Fibroblast of lung (primary cell): Measurements from ENCODE around the gene LMX1A. TPM values are rescaled to one million over a fixed set of nuclear protein-coding genes. Genes with fewer than 3 reads are reported as not detected.

ENCODE experiments used
- DNase-seq, 2 donors: peaks; one replicate each; pipeline versions ENCODE4 v3.0.0 to v3.0.0-alpha.2; 2010; ENCODE audit warnings: low read depth in 2 of 2
- H2AFZ ChIP-seq: 2 replicates; pipeline ENCODE4 v1.5.1; 2012; ENCODE audit warnings: low read length, control low read depth, inconsistent platforms
- H3K27ac ChIP-seq: 2 replicates; pipeline ENCODE4 v1.5.1; 2011; ENCODE audit warnings: low read length, control low read depth; ENCODE audit not compliant: insufficient read depth
- H3K27me3 ChIP-seq: 2 replicates; pipeline ENCODE4 v1.5.1; 2011; ENCODE audit warnings: mild to moderate bottlenecking, low read length; ENCODE audit not compliant: control insufficient read depth, insufficient read depth
- H3K36me3 ChIP-seq: 2 replicates; pipeline ENCODE4 v1.5.1; 2011; ENCODE audit warnings: low read length; ENCODE audit not compliant: control insufficient read depth, insufficient read depth
- H3K4me1 ChIP-seq: 2 replicates; pipeline ENCODE4 v1.5.1; 2011; ENCODE audit warnings: low read length; ENCODE audit not compliant: control insufficient read depth, insufficient read depth; ENCODE audit errors: extremely low read depth
- H3K4me2 ChIP-seq: 2 replicates; pipeline ENCODE4 v1.5.1; 2011; ENCODE audit warnings: low read length, control low read depth; ENCODE audit not compliant: insufficient read depth; ENCODE audit errors: extremely low read depth
- H3K4me3 ChIP-seq, 4 experiments: fragments of 200-600 bp in 1 of 4; sonication (generic) in 1 of 4; replicated peaks in 1 of 4; 2 replicates each; pipeline ENCODE4 v1.5.1; 2011 to 2016; ENCODE audit warnings: low read length in 4 of 4, low read depth in 3 of 4, mild to moderate bottlenecking in 3 of 4, control low read depth in 2 of 4, inconsistent platforms in 1 of 4, mixed read lengths in 1 of 4; ENCODE audit not compliant: insufficient read depth in 1 of 4; ENCODE audit errors: control extremely low read depth in 1 of 4
- H3K79me2 ChIP-seq: 2 replicates; pipeline ENCODE4 v1.5.1; 2012; ENCODE audit warnings: mild to moderate bottlenecking, low read length, inconsistent platforms; ENCODE audit not compliant: control insufficient read depth, insufficient read depth
- H3K9ac ChIP-seq: 2 replicates; pipeline ENCODE4 v1.5.1; 2011; ENCODE audit warnings: mild to moderate bottlenecking, low read length, control low read depth; ENCODE audit not compliant: insufficient read depth
- H3K9me3 ChIP-seq: 2 replicates; pipeline ENCODE4 v1.5.1; 2012; ENCODE audit warnings: low read depth, low read length; ENCODE audit not compliant: control insufficient read depth, insufficient read depth
- H4K20me1 ChIP-seq: 2 replicates; pipeline ENCODE4 v1.5.1; 2011; ENCODE audit warnings: low read length; ENCODE audit not compliant: control insufficient read depth, insufficient read depth; ENCODE audit errors: extremely low read depth
- EZH2 ChIP-seq: IDR thresholded peaks from 2 replicates; pipeline ENCODE4 v1.5.1; 2012; ENCODE audit warnings: low read length, control low read depth, mild to moderate bottlenecking; ENCODE audit errors: missing control alignments
- polyA plus RNA-seq, 2 donors: library from polyadenylated mRNA; depleted of rRNA in 1 of 2; stranded (reverse) in 1 of 2; unstranded in 1 of 2; fragments of >200 nt; gene quantifications; 2 replicates each; pipeline ENCODE4 v1.2.1, GENCODE V29; 2011 to 2012; ENCODE audit warnings: missing spikeins in 1 of 2
- total RNA-seq: library from RNA; depleted of rRNA; stranded (reverse); fragments of >200 nt; gene quantifications from 2 replicates; pipeline ENCODE4 v1.2.1, GENCODE V29; 2014
- TF ChIP-seq, protein P1 (sequence below), 2 donors: IDR thresholded peaks in 1 of 2; conservative IDR thresholded peaks in 1 of 2; 1 replicate in 1 of 2; 2 replicates in 1 of 2; pipeline ENCODE4 v1.5.1; 2011 to 2012; ENCODE audit warnings: low read length in 2 of 2, control low read depth in 1 of 2, inconsistent platforms in 1 of 2, low read depth in 1 of 2, mild to moderate bottlenecking in 1 of 2

The LMX1A gene
- total and polyA plus RNA-seq, 2 donors (not counting 1 experiment from before 2014, with no cell fraction given), result not detected

DNA sequence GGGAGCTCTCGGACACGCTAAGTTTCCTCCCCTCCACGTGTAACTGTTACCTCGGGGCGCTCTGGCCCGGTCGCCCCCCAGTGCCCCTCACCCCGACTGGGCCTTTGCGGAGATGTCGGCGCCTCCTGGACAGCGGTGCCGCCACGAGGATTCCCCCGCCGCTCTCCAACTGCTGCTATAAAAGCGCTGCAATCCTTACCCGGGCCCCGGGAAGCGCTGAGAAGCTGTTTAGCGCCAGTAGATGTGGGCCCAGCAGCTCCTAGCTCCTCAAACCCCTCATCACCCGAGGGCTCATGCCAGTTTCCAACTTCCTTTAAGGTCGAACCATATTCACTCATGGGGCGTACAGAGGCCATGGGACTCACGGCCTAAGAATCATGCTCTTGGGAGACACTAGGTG is 361 bp upstream of the LMX1A start:
- Histone ChIP-seq H3K27ac (no peak overlapping the region), H2AFZ (no peak overlapping the region), H3K27me3 (peaks cover 46% of the 10 kb centered on the region), H4K20me1 (no peaks in the 10 kb centered on the region), H3K4me1 (no peaks in the 10 kb centered on the region), H3K4me3 (no peak overlapping the region), H3K4me2 (no peak overlapping the region), H3K36me3 (no peaks in the 10 kb centered on the region), H3K9me3 (no peaks in the 10 kb centered on the region), H3K79me2 (no peaks in the 10 kb centered on the region), H3K9ac (no peak overlapping the region)
- DNase-seq, result no peak
- TF ChIP-seq, protein P1, sequence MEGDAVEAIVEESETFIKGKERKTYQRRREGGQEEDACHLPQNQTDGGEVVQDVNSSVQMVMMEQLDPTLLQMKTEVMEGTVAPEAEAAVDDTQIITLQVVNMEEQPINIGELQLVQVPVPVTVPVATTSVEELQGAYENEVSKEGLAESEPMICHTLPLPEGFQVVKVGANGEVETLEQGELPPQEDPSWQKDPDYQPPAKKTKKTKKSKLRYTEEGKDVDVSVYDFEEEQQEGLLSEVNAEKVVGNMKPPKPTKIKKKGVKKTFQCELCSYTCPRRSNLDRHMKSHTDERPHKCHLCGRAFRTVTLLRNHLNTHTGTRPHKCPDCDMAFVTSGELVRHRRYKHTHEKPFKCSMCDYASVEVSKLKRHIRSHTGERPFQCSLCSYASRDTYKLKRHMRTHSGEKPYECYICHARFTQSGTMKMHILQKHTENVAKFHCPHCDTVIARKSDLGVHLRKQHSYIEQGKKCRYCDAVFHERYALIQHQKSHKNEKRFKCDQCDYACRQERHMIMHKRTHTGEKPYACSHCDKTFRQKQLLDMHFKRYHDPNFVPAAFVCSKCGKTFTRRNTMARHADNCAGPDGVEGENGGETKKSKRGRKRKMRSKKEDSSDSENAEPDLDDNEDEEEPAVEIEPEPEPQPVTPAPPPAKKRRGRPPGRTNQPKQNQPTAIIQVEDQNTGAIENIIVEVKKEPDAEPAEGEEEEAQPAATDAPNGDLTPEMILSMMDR (conservative IDR thresholded peaks at IDR 0.05 in 1 of 2, IDR thresholded peaks at IDR 0.05 in 1 of 2; ENCODE audit: low read depth in 1 of 2, low read length in 2 of 2), result no peak
- TF ChIP-seq EZH2, result no peak

DNA sequence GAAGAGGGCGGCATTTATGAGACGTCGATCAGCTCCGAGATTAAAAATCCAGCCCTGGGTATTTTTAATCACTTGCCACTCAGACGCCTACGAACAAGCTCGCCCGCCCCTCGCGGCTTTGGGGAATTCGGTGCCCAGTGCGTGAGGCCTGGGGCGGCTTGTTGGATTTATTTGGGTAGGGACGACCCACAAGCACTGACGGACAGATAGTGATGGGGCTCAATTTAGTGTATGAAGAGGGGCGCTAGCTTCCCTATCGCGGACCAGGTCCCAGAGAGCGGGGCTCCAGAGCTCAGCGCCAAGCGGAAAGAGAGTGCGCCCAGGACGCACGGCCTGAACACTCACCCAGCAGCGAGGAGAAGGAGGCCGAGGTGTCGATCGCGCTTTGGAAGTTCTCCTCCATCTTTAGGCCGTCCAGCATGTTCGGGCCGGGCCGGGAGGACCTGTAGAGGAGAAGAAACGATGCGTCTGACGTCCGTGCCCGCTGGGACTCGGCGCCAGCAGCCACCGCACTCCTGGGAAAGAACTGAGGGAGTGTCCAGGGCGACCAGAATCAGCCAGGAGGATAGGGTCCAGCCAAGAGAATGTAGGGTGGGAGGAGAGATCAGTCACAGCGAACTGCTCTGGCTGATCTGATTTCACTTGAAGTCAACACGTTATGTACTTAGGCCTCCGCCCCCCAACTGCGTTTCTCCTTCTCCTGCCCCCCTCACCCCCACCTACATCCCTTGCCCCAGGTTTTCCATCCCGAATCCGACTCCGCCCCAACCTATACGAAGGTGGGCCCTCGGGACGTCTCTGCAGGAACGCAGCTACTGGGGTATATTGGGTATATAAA is 1.2 kb downstream of the LMX1A start:
- Histone ChIP-seq H3K9me3 (no peaks in the 10 kb centered on the region), H3K36me3 (no peaks in the 10 kb centered on the region), H3K4me1 (no peaks in the 10 kb centered on the region), H3K27me3 (peaks cover 46% of the 10 kb centered on the region), H3K27ac (no peak overlapping the region), H3K4me3 (no peak overlapping the region), H3K4me2 (no peak overlapping the region), H3K9ac (no peak overlapping the region), H4K20me1 (no peaks in the 10 kb centered on the region), H2AFZ (no peak overlapping the region), H3K79me2 (no peaks in the 10 kb centered on the region)
- TF ChIP-seq, protein P1 (conservative IDR thresholded peaks at IDR 0.05 in 1 of 2, IDR thresholded peaks at IDR 0.05 in 1 of 2; ENCODE audit: low read depth in 1 of 2, low read length in 2 of 2), result no peak
- no peak for DNase-seq

DNA sequence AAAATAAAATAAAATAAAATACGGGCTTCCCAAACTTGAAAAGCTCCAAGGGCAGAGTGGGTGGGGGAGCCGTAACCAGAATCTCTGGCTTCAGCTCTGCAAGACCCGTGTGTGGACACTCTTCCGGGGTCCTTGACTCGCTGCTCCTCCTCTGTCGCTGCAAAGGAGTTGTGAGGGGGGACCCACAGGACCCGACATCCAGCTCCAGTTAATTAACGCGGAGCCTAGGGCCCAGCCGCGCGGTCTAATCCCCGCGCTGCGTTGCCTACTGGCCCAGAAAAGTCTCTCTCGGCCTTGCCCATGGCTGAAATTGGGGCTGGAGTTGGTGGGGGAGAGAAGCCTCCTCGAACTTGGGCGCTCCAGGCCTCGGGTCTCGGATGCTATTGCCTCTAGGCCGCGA is 1.8 kb downstream of the LMX1A start:
- Histone ChIP-seq H3K9ac (no peak overlapping the region), H3K4me3 (no peak overlapping the region), H3K4me2 (no peak overlapping the region), H3K79me2 (no peaks in the 10 kb centered on the region), H3K4me1 (no peaks in the 10 kb centered on the region), H2AFZ (no peak overlapping the region), H3K27me3 (peaks cover 46% of the 10 kb centered on the region), H3K36me3 (no peaks in the 10 kb centered on the region), H3K9me3 (no peaks in the 10 kb centered on the region), H4K20me1 (no peaks in the 10 kb centered on the region), H3K27ac (no peak overlapping the region)
- no peak for DNase-seq
- TF ChIP-seq, protein P1 (conservative IDR thresholded peaks at IDR 0.05 in 1 of 2, IDR thresholded peaks at IDR 0.05 in 1 of 2; ENCODE audit: low read depth in 1 of 2, low read length in 2 of 2), result no peak
- peak; percentile 12 for TF ChIP-seq EZH2
